Measurements from ENCODE around the gene HAUS7. TPM values are rescaled to one million over a fixed set of nuclear protein-coding genes. Genes with fewer than 3 reads are reported as not detected.

HAUS7 gene
- total RNA-seq, 2 experiments from 2014 or later: 24.4 to 25.6 TPM

DNA sequence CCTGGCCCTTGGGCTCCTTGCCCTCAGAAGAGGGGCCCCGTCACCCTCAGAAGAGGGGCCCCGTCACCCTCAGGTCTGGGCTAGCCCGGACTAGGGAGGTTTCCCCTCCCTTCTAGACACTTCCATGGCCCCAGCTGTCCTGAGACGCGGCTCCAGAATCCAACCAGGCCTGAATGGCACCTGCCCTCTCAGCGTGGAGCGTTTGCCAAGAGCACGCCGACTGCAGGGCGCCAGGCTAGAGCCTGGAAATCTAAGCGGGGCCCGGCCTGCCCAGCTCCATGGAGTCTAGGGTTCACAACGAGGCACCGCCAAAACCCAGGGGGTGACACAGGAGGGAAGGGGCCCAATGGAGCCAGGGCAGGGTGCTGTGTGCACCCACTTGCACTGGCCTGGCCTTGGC is 39.2 kb upstream of the HAUS7 start:
- intact Hi-C loops (cut with DNase I, micrococcal nuclease): loop anchor here (2.0 to 5.0 kb wide), 3 partner anchors 477 to 567 kb away; no protein-coding TSS in a partner anchor

GRCh38 chrX:153507484-153508178 is 37.3 kb upstream of the HAUS7 start:
- ATAC-seq (ENCODE audit: poor library complexity) (peak; percentile 100), DNase-seq (peak; percentile 73 to 89 (median 80))
- Mint-ChIP-seq H3K27me3 (no peaks in the 10 kb centered on the region), H3K27ac (no peak overlapping the region), H3K9me3 (no peaks in the 10 kb centered on the region), H3K4me3 (no peak overlapping the region), H3K36me3 (ENCODE audit: low read depth) (no peaks in the 10 kb centered on the region), H3K4me1 (ENCODE audit: low read depth) (no peaks in the 10 kb centered on the region)
- H3K27ac ChIP-seq (ENCODE audit: low read depth in 1 of 2, low read length in 2 of 2): no peak overlapping the region
- no peaks in the 10 kb centered on the region for H3K36me3 ChIP-seq (ENCODE audit: insufficient read depth, low read length)
- peaks cover 9% of the 10 kb centered on the region for H3K4me1 ChIP-seq (ENCODE audit: insufficient read depth, low read length)
- no peak overlapping the region for H3K4me3 ChIP-seq (ENCODE audit: low read length)
- intact Hi-C loops (cut with DNase I, micrococcal nuclease): loop anchor here (1.0 to 5.0 kb wide), 7 partner anchors 36 to 565 kb away; no protein-coding TSS in a partner anchor
- TF ChIP-seq CTCF (IDR thresholded peaks at IDR 0.05): peak; percentile 66
- no peaks in the 10 kb centered on the region for H3K27me3 ChIP-seq (ENCODE audit: control insufficient read depth in 1 of 2, insufficient read depth in 2 of 2, low read length in 2 of 2)
- POLR2A ChIA-PET: interaction anchor here (0.6 to 1.3 kb wide), 2 partner anchors 555 to 566 kb away, joined by 3 to 4 read pairs; no protein-coding TSS in a partner anchor
- H3K9me3 ChIP-seq (ENCODE audit: control insufficient read depth in 1 of 2, insufficient read depth in 1 of 2, low read length in 2 of 2): no peaks in the 10 kb centered on the region
- CTCF ChIA-PET: interaction anchor here (1.0 to 2.9 kb wide), 6 partner anchors 35 to 566 kb away, joined by 3 to 28 read pairs (median 10); partner anchors contain the start of gene HAUS7

More for the DNA sequence above, 39.2 kb upstream of the HAUS7 start:
- ChIA-PET CTCF (no interaction called here), POLR2A (no interaction called here)
- H3K9me3 ChIP-seq (ENCODE audit: control insufficient read depth in 1 of 2, insufficient read depth in 1 of 2, low read length in 2 of 2): no peaks in the 10 kb centered on the region
- no peaks in the 10 kb centered on the region for H3K27me3 Mint-ChIP-seq
- H3K27ac Mint-ChIP-seq: no peak overlapping the region
- DNase-seq (no peak), ATAC-seq (ENCODE audit: poor library complexity) (no peak)
- H3K27ac ChIP-seq (ENCODE audit: low read depth in 1 of 2, low read length in 2 of 2): no peak overlapping the region
- no peaks in the 10 kb centered on the region for H3K9me3 Mint-ChIP-seq
- no peak overlapping the region for H3K4me3 Mint-ChIP-seq
- no peak for TF ChIP-seq CTCF (IDR thresholded peaks at IDR 0.05)
- H3K36me3 ChIP-seq (ENCODE audit: insufficient read depth, low read length): no peaks in the 10 kb centered on the region
- H3K4me1 ChIP-seq (ENCODE audit: insufficient read depth, low read length): peaks cover 9% of the 10 kb centered on the region
- no peaks in the 10 kb centered on the region for H3K27me3 ChIP-seq (ENCODE audit: control insufficient read depth in 1 of 2, insufficient read depth in 2 of 2, low read length in 2 of 2)
- no peaks in the 10 kb centered on the region for H3K4me1 Mint-ChIP-seq (ENCODE audit: low read depth)
- no peak overlapping the region for H3K4me3 ChIP-seq (ENCODE audit: low read length)
- H3K36me3 Mint-ChIP-seq (ENCODE audit: low read depth): no peaks in the 10 kb centered on the region

DNA sequence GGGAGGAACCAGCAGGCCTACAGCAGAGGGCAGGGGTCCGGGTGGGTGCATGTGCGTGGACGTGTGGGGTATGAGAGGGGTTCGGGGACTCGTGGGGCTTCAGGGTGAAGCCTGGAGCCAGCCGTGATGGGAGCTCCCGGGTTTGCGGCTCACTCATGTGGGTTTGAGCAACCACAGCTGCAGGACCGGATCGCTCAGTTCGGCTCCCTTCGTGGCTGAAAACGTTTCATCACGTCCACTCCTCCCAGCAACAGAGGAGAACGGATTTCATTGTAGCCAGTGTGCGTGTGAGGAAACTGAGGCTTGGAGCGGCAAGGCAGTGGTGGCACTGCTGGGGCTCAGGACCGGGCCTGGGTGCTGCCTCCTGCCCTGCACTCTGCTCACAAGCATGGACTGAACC is 35.0 kb upstream of the HAUS7 start:
- ATAC-seq (ENCODE audit: poor library complexity): no peak
- Histone ChIP-seq H3K36me3 (ENCODE audit: insufficient read depth, low read length) (no peaks in the 10 kb centered on the region), H3K27ac (ENCODE audit: low read depth in 1 of 2, low read length in 2 of 2) (no peak overlapping the region), H3K27me3 (ENCODE audit: control insufficient read depth in 1 of 2, insufficient read depth in 2 of 2, low read length in 2 of 2) (no peaks in the 10 kb centered on the region), H3K9me3 (ENCODE audit: control insufficient read depth in 1 of 2, insufficient read depth in 1 of 2, low read length in 2 of 2) (no peaks in the 10 kb centered on the region), H3K4me1 (ENCODE audit: insufficient read depth, low read length) (peaks cover 9% of the 10 kb centered on the region), H3K4me3 (ENCODE audit: low read length) (no peak overlapping the region)
- TF ChIP-seq CTCF (IDR thresholded peaks at IDR 0.05): no peak
- CTCF ChIA-PET: no interaction called here
- intact Hi-C loops (cut with DNase I, micrococcal nuclease): loop anchor here (5.0 kb wide), 2 partner anchors 548 to 563 kb away; no protein-coding TSS in a partner anchor
- H3K27ac Mint-ChIP-seq: no peak overlapping the region
- no peaks in the 10 kb centered on the region for H3K27me3 Mint-ChIP-seq
- POLR2A ChIA-PET: no interaction called here
- no peak overlapping the region for H3K4me3 Mint-ChIP-seq
- no peaks in the 10 kb centered on the region for H3K36me3 Mint-ChIP-seq (ENCODE audit: low read depth)
- no peak for DNase-seq
- no peaks in the 10 kb centered on the region for H3K9me3 Mint-ChIP-seq
- H3K4me1 Mint-ChIP-seq (ENCODE audit: low read depth): no peaks in the 10 kb centered on the region
